ENCODE measurements around the gene KAT6B.

GRCh38 chr10:74967911-74968666, 141.7 kb downstream of the KAT6B start:
- TF ChIP-seq ZNF37A (tag by site-specific recombination; IDR thresholded peaks at IDR 0.05) = no peak
- no peak for TF ChIP-seq CTCF (tag by site-specific recombination; IDR thresholded peaks at IDR 0.05)

Measured in HEK293 (cell line).